ENCODE data around the gene WDR49. TPM values are rescaled to one million over a fixed set of nuclear protein-coding genes. Genes with fewer than 3 reads are reported as not detected.

WDR49 gene
- total RNA-seq, 1 experiment from 2014 or later: not detected

DNA sequence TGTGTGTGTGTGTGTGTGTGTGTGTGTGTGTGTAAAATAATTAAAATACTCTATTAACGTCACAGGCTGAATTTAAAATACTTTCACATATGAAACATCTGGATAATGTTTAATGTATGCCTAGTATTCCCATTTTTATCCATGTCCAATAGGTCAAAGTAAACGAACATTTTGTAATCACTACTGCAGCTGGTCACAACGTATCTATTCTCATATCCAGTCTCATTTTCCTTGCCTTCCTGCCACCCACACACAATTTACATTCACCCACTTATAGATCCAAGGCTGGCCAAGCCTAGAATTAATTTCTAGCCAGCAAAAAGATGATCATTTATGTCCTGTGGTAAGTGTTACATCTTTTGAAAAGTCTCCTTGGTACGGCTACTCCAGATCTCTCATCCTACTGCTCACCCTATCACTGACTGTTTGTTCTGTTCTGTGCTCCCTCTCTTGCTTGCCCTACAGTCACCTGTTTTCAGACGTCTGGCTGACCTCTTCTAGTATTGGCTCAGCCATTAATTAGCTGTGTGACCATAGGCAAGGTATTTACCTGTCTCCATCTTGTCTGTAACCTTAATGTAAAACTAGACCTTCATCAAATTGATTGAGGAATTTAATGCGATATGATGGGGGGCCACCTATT, 197.5 kb downstream of the WDR49 start:
- DNase-seq (ENCODE audit: low read depth, low spot score): no peak
- in situ Hi-C loops (cut with HindIII; ENCODE audit: low pct_unique_long_range_greater_than_20kb, low sequenced_read_pairs): no loop called here

- no peak for DNase-seq (ENCODE audit: low read depth, low spot score)
- in situ Hi-C loops (cut with HindIII; ENCODE audit: low pct_unique_long_range_greater_than_20kb, low sequenced_read_pairs): no loop called here
These were observed 199.9 kb downstream of the WDR49 start for GRCh38 chr3:167453815-167454214.

- DNase-seq (ENCODE audit: low read depth, low spot score): no peak
- in situ Hi-C loops (cut with HindIII; ENCODE audit: low pct_unique_long_range_greater_than_20kb, low sequenced_read_pairs): no loop called here
These were observed 202.5 kb downstream of the WDR49 start for GRCh38 chr3:167451282-167451681.

DNA sequence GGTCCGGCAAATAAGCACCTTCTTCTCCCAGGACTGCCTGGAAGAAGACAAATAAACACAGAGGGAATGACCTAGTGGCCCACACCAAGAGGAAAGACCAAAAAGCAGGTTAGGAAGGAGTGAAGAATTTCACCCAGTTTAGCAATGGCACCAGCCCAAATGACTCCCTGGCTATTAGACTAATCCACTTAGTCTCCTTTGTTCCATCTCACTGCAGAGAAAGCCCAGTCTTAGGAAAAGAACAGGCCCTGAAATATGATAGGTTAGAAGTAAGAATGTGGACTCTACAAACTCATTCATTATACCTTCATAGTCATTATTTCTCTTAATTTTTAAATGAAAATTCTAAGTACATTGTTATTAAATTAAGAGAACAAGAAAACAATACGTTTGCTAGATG, 203.1 kb downstream of the WDR49 start:
- in situ Hi-C loops (cut with HindIII; ENCODE audit: low pct_unique_long_range_greater_than_20kb, low sequenced_read_pairs): no loop called here
- DNase-seq (ENCODE audit: low read depth, low spot score): no peak

DNA sequence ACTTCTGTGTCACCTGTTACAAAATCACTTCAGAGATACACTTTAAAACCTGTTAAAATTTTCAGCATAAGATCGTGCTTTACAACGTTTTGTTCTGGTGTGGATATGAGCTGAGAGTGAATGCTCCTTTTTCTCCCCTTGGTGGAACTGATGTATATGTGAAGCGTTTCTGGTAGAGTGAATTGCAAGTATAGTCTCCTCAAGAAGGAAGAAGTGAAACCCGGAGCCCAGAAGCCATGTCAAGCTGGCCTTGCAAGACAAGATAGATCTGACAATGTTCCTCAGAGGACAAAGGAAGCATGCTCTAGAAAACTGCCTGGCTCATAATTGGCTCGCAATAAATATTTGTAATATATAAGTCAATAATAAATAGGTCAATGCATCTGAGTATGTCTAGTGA, 203.5 kb downstream of the WDR49 start:
- DNase-seq (ENCODE audit: low read depth, low spot score): no peak
- in situ Hi-C loops (cut with HindIII; ENCODE audit: low pct_unique_long_range_greater_than_20kb, low sequenced_read_pairs): no loop called here

- in situ Hi-C loops (cut with HindIII; ENCODE audit: low pct_unique_long_range_greater_than_20kb, low sequenced_read_pairs): no loop called here
- no peak for DNase-seq (ENCODE audit: low read depth, low spot score)
These were observed 208.3 kb downstream of the WDR49 start for GRCh38 chr3:167445491-167445890.

- in situ Hi-C loops (cut with HindIII; ENCODE audit: low pct_unique_long_range_greater_than_20kb, low sequenced_read_pairs): no loop called here
- DNase-seq (ENCODE audit: low read depth, low spot score): no peak
These were observed 212.5 kb downstream of the WDR49 start for GRCh38 chr3:167441256-167441655.

DNA sequence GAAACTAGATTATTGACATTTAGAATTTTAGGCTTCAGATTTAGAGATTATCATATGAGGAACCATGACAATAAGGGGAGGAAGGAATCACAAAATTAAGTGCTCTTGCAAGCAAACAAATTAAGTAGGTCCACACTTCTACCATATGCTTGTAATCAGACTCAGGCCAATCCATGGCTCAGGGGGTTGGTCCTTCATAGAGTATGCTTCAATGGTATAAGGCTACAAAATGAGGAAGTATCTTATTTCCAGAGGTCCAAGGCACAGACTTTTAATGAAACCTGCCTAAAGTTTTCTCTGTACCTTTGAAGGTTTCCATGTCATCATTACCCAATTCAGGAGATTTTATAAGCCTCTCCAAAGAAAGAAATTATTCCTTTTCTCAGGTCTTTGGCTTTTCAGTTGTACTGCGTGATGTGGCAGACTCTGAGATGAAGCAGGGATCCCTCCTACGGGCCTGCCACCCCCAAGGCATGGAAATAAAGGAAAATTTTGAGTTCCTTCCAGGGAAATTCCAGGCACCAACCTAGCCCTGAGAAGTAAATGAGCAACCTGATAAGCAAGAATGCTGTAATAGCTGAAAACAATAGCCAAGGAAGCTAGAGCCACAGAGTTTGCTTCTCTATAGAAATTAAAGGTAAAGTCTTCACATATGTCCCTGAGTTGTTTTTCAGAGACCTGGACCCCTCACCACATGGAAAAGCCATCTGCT, 216.2 kb downstream of the WDR49 start:
- no peak for DNase-seq (ENCODE audit: low read depth, low spot score)
- in situ Hi-C loops (cut with HindIII; ENCODE audit: low pct_unique_long_range_greater_than_20kb, low sequenced_read_pairs): no loop called here

Small RNA genes within 50 kb of the gene (small RNA-seq; reads per million reads assigned to genes)
- gene HMGN1P8: 0 reads per million in 2 experiments

Other genes with a start within 250 kb of the WDR49 start
- gene SERPINI2, start 179.9 kb downstream of the WDR49 start, total RNA-seq (2014; rRNA removed; shearing (Covaris generic)): not detected in 2 replicates
- gene PDCD10, start 81.0 kb upstream of the WDR49 start, total RNA-seq (2014; rRNA removed; shearing (Covaris generic)): 111 and 135 TPM in 2 replicates
- 14.4 and 14.6 TPM in 2 replicates for gene SERPINI1, start 81.8 kb upstream of the WDR49 start, total RNA-seq (2014; rRNA removed; shearing (Covaris generic))